Endothelial cell of umbilical vein (primary cell): Measurements from ENCODE around the gene DUSP22. TPM values are rescaled to one million over a fixed set of nuclear protein-coding genes. Genes with fewer than 3 reads are reported as not detected.

Source experiments
- BruUV-seq: library from RNA; stranded (reverse); fragments of 400-500 nt; replicated peaks from 2 replicates; lab custom pipeline; 2021; lab: Mats Ljungman, UMichigan
- CTCF ChIA-PET: fragments of 300-600, 350-600 bp; sonication (Branson Sonifier 250); formaldehyde crosslinking; loops from one replicate; lab custom pipeline; 2021; ENCODE audit warnings: antibody characterized with exemption, inconsistent platforms; lab: Charles Lee
- POLR2A ChIA-PET: fragments of 300-600, 350-600 bp; sonication (Branson Sonifier 250); formaldehyde crosslinking; loops from one replicate; lab custom pipeline; 2021; ENCODE audit warnings: antibody characterized with exemption, inconsistent platforms; lab: Charles Lee
- DNase-seq: peaks from one replicate; pipeline ENCODE4 v3.0.0-alpha.2; 2011; ENCODE audit warnings: low read depth, low spot score
- FAIRE-seq: peaks from 2 replicates; lab custom pipeline; 2011; peaks lifted over from hg19 to GRCh38; lab: Jason Lieb, UNC
- H2AFZ ChIP-seq: 2 replicates; pipeline ENCODE4 v1.6.0; 2012; ENCODE audit warnings: low read depth, low read length, control low read depth, inconsistent platforms
- H3K27ac ChIP-seq: 2 replicates; pipeline ENCODE4 v1.5.1; 2011; ENCODE audit warnings: low read depth, mild to moderate bottlenecking, control low read depth, low read length, moderate library complexity; ENCODE audit not compliant: insufficient read depth
- H3K27me3 ChIP-seq, 2 experiments: 2 replicates each; pipeline versions ENCODE4 v1.6.0 to v1.6.1; 2011; ENCODE audit warnings: low read length in 2 of 2, mixed read lengths in 1 of 2; ENCODE audit not compliant: control insufficient read depth in 2 of 2, insufficient read depth in 2 of 2
- H3K36me3 ChIP-seq, 2 experiments: 2 replicates in 1 of 2; 3 replicates in 1 of 2; pipeline ENCODE4 v1.5.1; 2011; ENCODE audit warnings: low read length in 2 of 2, mild to moderate bottlenecking in 1 of 2, moderate library complexity in 1 of 2; ENCODE audit not compliant: control insufficient read depth in 2 of 2, insufficient read depth in 2 of 2; ENCODE audit errors: extremely low read depth in 1 of 2
- H3K4me1 ChIP-seq: 3 replicates; pipeline ENCODE4 v1.5.1; 2011; ENCODE audit warnings: mild to moderate bottlenecking, low read length; ENCODE audit not compliant: control insufficient read depth, insufficient read depth; ENCODE audit errors: extremely low read depth
- H3K4me2 ChIP-seq: 2 replicates; pipeline ENCODE4 v1.6.1; 2011; ENCODE audit warnings: low read length, control low read depth, mixed read lengths; ENCODE audit not compliant: insufficient read depth
- H3K4me3 ChIP-seq, 3 experiments: fragments of 200-600 bp in 1 of 3; sonication (generic), shearing (Covaris generic) in 1 of 3; replicated peaks in 1 of 3; 2 replicates each; pipeline ENCODE4 v1.5.1; 2011 to 2016; ENCODE audit warnings: control low read depth in 3 of 3, low read length in 3 of 3, mild to moderate bottlenecking in 2 of 3, inconsistent platforms in 1 of 3, low read depth in 1 of 3, moderate library complexity in 1 of 3; ENCODE audit not compliant: insufficient read depth in 1 of 3
- H3K79me2 ChIP-seq: 2 replicates; pipeline ENCODE4 v1.6.0; 2012; ENCODE audit warnings: low read length, inconsistent platforms; ENCODE audit not compliant: control insufficient read depth, insufficient read depth
- H3K9ac ChIP-seq: replicated peaks from 2 replicates; pipeline ENCODE3; 2011; ENCODE audit warnings: low read length, control low read depth; ENCODE audit not compliant: insufficient read depth; ENCODE audit errors: extremely low read depth
- H3K9me1 ChIP-seq: replicated peaks from 3 replicates; pipeline ENCODE4 v1.6.0; 2011; ENCODE audit warnings: mild to moderate bottlenecking, low read length; ENCODE audit not compliant: control insufficient read depth, insufficient read depth; ENCODE audit errors: extremely low read depth
- H3K9me3 ChIP-seq: replicated peaks from 2 replicates; pipeline ENCODE4 v1.5.1; 2012; ENCODE audit warnings: low read length, inconsistent platforms; ENCODE audit not compliant: control insufficient read depth, insufficient read depth
- H4K20me1 ChIP-seq: replicated peaks from 2 replicates; pipeline ENCODE3; 2011; ENCODE audit warnings: mild to moderate bottlenecking, low read length; ENCODE audit not compliant: control insufficient read depth, insufficient read depth; ENCODE audit errors: extremely low read depth
- MYC ChIP-seq: IDR thresholded peaks from one replicate; pipeline ENCODE4 v1.6.1; 2011; ENCODE audit warnings: mild to moderate bottlenecking, low read depth, low read length
- POLR2AphosphoS5 ChIP-seq: IDR thresholded peaks from 2 replicates; pipeline ENCODE4 v1.6.1; 2012; ENCODE audit warnings: low read depth, mild to moderate bottlenecking, control low read depth, low read length, moderate library complexity; ENCODE audit not compliant: insufficient read depth
- dilution Hi-C: fragments of 300-500 bp; cut with MboI; formaldehyde crosslinking; loops from one replicate; pipeline ENCODE4 v1.15.0; 2019; ENCODE audit warnings: low sequenced_read_pairs; ENCODE audit not compliant: extremely low pct_ligation_motif_present
- intact Hi-C: fragments of 100-400 bp; cut with micrococcal nuclease; formaldehyde crosslinking; loops from one replicate; pipeline ENCODE4 v1.10.0; 2022
- polyA plus RNA-seq, 4 experiments: library from polyadenylated mRNA; depleted of rRNA in 3 of 4; stranded (reverse) in 3 of 4; unstranded in 1 of 4; fragments of >200 nt; gene quantifications; 2 replicates each; pipeline versions ENCODE4 v1.2.1 to v1.2.3, GENCODE V29; 2011 to 2012; ENCODE audit warnings: missing spikeins in 1 of 4
- total RNA-seq: library from RNA; stranded (reverse); gene quantifications from 2 replicates; pipeline ENCODE4 v1.2.3, GENCODE V29; 2021

The DUSP22 gene
- total and polyA plus RNA-seq, 2 donors (not counting 3 experiments of a cell fraction or from before 2014, with no cell fraction given) = 23.2 to 33.9 TPM

GRCh38 chr6:360349-360748, 68.1 kb downstream of the DUSP22 start:
- Histone ChIP-seq H3K27me3 (no peaks in the 10 kb centered on the region), H3K27ac (no peak overlapping the region), H3K4me2 (no peak overlapping the region), H3K4me1 (no peaks in the 10 kb centered on the region), H3K79me2 (no peaks in the 10 kb centered on the region), H3K9ac (no peak overlapping the region), H3K4me3 (no peak overlapping the region), H3K36me3 (no peaks in the 10 kb centered on the region), H4K20me1 (no peaks in the 10 kb centered on the region), H2AFZ (no peak overlapping the region), H3K9me1 (no peaks in the 10 kb centered on the region), H3K9me3 (peaks cover 6% of the 10 kb centered on the region)
- dilution Hi-C loops = no loop called here
- TF ChIP-seq POLR2AphosphoS5 = no peak
- no peak for DNase-seq
- intact Hi-C loops = no loop called here
- no TSS peak for BruUV-seq
- no peak for FAIRE-seq
- ChIA-PET POLR2A (no interaction called here), CTCF (interaction anchor here (1.5 kb wide), 1 partner anchor 172 kb away, joined by 4 read pairs; no protein-coding TSS in a partner anchor)

GRCh38 chr6:360764-361373, 68.6 kb downstream of the DUSP22 start:
- no peak overlapping the region for H3K27ac ChIP-seq
- TF ChIP-seq MYC = no peak
- no peak overlapping the region for H3K9ac ChIP-seq
- H3K4me3 ChIP-seq = no peak overlapping the region
- DNase-seq = no peak
- H4K20me1 ChIP-seq = no peaks in the 10 kb centered on the region
- H3K79me2 ChIP-seq = no peaks in the 10 kb centered on the region
- no peak overlapping the region for H3K4me2 ChIP-seq
- ChIA-PET POLR2A (no interaction called here), CTCF (interaction anchor here (0.8 to 1.5 kb wide), 2 partner anchors 10 to 172 kb away, joined by 3 to 4 read pairs; no protein-coding TSS in a partner anchor)
- H3K27me3 ChIP-seq = no peaks in the 10 kb centered on the region
- H3K9me1 ChIP-seq = no peaks in the 10 kb centered on the region
- H2AFZ ChIP-seq = no peak overlapping the region
- no peaks in the 10 kb centered on the region for H3K36me3 ChIP-seq
- FAIRE-seq = no peak
- H3K4me1 ChIP-seq = no peaks in the 10 kb centered on the region
- intact Hi-C loops = no loop called here
- no TSS peak for BruUV-seq
- peaks cover 6% of the 10 kb centered on the region for H3K9me3 ChIP-seq
- dilution Hi-C loops = no loop called here
